G401 (cell line): ENCODE measurements around the gene TARS1. TPM values are rescaled to one million over a fixed set of nuclear protein-coding genes. Genes with fewer than 3 reads are reported as not detected.
A peak's percentile ranks its signal among the peaks of the same experiment; 100 is the strongest.
"Not testable (repeated sequence)": the region's sequence is repeated elsewhere in the genome, so short reads cannot be mapped to it uniquely, and the experiment has no call there.

Source experiments
- DNase-seq: peaks from one replicate; pipeline ENCODE4 v3.0.0-alpha.2; 2015; ENCODE audit warnings: low spot score
- in situ Hi-C: cut with HindIII; loops from 2 replicates; pipeline ENCODE4 v1.10.0; 2016; ENCODE audit warnings: low sequenced_read_pairs, mixed read lengths
- total RNA-seq: library from RNA; depleted of rRNA; stranded (reverse); fragments of >200 nt; shearing (Covaris generic); gene quantifications from 2 replicates; pipeline ENCODE4 v1.2.3, GENCODE V29; 2014

Gene TARS1
- total RNA-seq, 1 experiment from 2014 or later: 311 TPM

- peak; percentile 76 for DNase-seq
- in situ Hi-C loops: not testable (repeated sequence)
Observed at GRCh38 chr5:33435893-33436490, 4.8 kb upstream of the TARS1 start.

DNA sequence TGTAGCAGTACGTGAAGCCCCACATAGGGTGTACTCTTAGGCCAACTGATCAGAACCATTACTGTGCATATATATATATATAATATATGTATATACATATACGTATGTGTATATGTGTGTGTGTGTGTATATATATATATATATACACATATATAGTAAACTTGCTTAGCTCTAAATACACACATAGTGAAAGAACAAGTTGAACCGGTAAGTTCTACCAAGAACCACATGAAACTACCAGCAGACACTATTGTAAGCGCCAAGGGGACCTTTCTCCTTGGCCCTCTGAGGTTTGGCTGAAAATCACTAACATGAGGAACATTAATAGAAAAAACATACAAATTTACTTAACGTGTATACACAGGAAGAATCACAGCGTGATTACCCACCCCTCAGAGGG lies 1.8 kb upstream of the TARS1 start:
- in situ Hi-C loops: no loop called here
- DNase-seq: no peak

DNA sequence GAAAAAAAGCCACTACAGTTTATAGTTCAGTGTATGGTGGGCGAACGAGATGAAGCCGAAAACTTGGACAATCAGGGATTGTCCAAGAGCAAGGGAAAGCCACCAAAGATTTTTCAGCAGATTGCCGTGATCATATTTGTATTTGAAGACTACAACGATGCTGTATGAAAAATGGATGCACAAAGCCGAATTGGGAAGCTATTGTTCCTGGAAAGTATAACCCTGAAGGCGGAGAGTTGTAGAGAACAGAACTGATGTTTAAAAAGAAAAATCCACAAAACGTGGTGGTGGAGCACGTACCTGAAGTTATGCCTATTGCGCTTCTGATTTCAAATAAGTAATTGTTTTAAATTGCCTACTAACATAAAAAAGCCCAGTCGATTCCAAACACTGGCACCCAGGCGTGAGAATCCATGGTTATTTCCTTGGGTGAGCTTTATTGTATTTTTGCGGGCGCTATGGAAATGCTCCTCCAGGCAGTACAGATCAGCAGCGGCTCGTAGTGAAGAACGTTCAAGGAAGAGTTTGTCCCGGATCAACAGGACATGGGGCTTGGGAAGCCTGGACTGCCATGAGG lies 772 bp upstream of the TARS1 start:
- in situ Hi-C loops: no loop called here
- DNase-seq: no peak

DNA sequence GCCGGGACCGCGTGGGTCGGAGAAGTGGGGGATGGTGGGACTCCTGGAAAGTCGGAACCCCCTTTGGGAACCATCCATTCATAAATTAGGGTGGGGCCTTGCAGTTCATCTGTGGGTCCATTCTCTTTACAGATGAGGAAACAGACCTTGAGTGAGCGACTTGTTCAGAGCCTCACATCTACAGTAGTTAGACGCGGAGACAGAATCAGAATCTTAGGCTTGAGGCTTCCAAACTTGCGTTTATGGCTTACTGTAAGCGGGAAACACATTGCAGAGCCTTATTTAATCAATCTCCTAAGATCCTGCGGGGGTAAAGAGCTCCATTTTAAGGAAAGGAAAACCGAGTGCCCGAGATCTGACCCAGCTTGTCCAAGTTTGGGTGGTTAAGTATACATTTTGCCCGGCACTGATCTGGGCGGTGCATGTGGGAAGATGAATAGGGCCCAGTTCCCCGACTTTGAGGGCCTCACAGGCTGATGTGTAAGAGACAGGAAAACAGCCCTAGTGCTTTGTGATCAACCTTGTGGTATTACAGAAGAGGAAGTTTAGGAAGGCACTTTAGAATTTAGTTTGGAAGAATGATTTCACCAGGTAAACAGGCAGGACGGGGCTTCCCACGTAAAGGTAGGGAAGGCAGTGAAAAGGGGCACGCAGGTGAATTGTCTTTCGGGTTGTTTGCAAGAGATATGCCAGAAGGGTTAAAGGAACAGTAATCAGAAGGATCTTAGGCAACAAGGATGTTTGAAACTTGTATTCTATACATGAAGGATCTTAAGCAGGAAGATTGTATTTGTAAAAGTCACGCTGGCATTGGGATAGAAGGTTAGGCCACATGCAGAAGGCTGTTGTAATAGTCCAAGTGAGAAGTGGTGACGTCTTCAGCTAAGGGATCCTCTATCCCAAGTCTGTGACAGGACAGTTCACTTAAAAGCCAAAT lies 744 bp downstream of the TARS1 start:
- DNase-seq: peak; percentile 50
- in situ Hi-C loops: no loop called here

- in situ Hi-C loops: no loop called here
- no peak for DNase-seq
Observed at GRCh38 chr5:33444542-33444941, 3.8 kb downstream of the TARS1 start.

- no peak for DNase-seq
- in situ Hi-C loops: no loop called here
Observed at GRCh38 chr5:33445798-33446197, 5.0 kb downstream of the TARS1 start.

GRCh38 chr5:33448118-33448517 lies 7.4 kb downstream of the TARS1 start:
- DNase-seq: no peak
- in situ Hi-C loops: no loop called here

GRCh38 chr5:33457126-33457525 lies 16.4 kb downstream of the TARS1 start:
- in situ Hi-C loops: no loop called here
- no peak for DNase-seq

DNA sequence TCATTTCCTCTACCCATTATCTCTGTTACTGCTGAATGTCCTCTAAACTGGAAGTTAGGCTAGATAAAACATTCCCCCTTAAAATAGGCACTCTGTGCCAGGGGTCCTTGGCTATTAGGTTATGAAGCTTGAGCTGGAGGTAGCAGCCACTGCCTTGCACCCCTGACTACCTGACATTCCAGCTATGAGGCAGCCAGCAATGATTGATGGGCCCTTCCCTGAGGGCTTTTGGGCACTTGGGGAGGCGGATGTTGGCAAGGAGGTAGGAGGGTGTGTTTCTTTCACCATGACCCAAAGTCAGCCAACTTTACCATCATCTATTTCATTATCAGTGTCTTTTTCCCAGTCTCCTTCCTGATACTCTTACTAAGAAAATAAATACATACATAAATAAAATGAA lies 17.1 kb downstream of the TARS1 start:
- in situ Hi-C loops: no loop called here
- DNase-seq: no peak

- no peak for DNase-seq
- in situ Hi-C loops: no loop called here
Observed at GRCh38 chr5:33460210-33460609, 19.4 kb downstream of the TARS1 start.

- DNase-seq: no peak
- in situ Hi-C loops: no loop called here
Observed at GRCh38 chr5:33462456-33462855, 21.7 kb downstream of the TARS1 start.

- in situ Hi-C loops: no loop called here
- no peak for DNase-seq
Observed at GRCh38 chr5:33465120-33465519, 24.4 kb downstream of the TARS1 start.

- no peak for DNase-seq
- in situ Hi-C loops: no loop called here
Observed at GRCh38 chr5:33468775-33469435, 28.1 kb downstream of the TARS1 start.

DNA sequence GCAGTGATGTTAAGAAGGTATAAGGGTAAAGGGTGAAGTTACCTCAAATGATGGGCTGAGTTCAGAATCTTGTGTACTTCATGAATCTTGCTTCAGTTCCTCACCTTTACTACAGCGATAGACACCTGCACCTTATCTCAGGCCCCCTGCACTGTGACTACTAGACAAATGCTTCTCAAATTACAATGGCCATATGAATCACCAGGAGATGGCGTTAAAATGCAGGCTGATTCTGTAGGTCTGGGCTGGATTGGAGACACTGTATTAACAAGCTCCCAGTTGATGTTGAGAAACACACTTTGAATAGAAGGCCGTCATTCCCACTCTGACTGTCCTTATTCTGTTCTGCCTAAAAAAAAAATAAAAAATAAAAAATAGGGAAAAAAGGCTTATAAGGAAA lies 29.8 kb downstream of the TARS1 start:
- DNase-seq: peak; percentile 5
- in situ Hi-C loops: no loop called here

DNA sequence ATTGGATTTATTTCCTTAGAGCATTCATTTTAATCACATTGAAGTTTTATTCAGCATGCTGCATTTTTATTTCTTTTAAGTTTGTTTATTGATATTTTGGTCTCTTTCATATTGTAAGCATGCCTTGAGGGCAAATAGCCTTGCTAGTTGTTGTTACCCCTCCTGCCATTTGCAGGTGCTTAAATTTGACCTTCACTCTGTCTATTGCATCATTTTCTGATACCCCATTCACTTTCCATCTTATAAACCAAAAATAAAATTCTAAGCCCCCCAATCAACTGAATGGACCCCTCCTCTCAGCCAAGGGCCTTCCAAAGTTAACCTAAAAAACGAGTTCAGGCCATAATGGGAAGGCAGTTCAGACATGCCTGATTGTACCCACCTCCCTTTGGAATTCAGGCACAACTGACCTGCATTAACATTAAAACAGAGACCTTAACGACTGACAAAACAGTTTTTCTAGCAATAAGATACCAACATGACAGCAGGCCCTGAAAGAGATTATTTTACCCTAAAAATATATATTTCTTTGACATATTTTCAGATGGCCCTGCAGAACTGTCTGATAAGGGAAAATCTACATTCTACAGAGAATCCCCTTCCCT lies 32.1 kb downstream of the TARS1 start:
- no peak for DNase-seq
- in situ Hi-C loops: no loop called here

GRCh38 chr5:33474004-33474403 lies 33.2 kb downstream of the TARS1 start:
- no peak for DNase-seq
- in situ Hi-C loops: no loop called here

DNA sequence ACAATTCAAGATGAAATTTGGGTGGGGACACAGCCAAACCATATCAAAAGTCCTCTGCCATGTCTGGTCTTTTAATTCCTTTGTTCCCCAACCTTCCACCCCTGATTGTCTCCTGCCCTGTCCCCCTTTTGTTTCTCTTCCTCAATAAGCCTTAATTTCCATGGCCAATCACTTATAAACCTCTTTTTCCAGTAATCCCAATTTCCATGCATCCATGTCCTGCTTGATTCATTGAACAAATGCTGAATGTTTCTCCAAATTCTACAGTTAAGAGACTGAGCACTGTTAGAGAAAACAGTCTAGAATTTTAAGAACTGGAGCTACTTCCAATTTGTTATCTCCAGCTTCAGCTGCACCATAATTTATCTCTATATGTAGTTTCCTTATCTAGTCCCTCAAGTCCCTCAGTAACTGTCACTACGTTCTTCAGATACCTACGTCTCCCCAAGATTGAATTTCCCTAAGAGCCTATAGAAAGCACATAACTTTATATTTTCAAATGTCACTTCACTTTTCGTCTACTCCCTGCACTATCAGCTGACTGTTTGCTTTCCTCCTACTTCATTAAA lies 34.2 kb downstream of the TARS1 start:
- DNase-seq: no peak
- in situ Hi-C loops: no loop called here

GRCh38 chr5:33475706-33476105 lies 34.9 kb downstream of the TARS1 start:
- in situ Hi-C loops: no loop called here
- DNase-seq: no peak

- in situ Hi-C loops: no loop called here
Observed at GRCh38 chr5:33476992-33477391, 36.2 kb downstream of the TARS1 start.

More at GRCh38 chr5:33476992-33477391, 36.2 kb downstream of the TARS1 start:
- no peak for DNase-seq
